BJ (cell line): ENCODE results near the gene DNAAF1. TPM values are rescaled to one million over a fixed set of nuclear protein-coding genes. Genes with fewer than 3 reads are reported as not detected.
"Not testable (repeated sequence)": the region's sequence is repeated elsewhere in the genome, so short reads cannot be mapped to it uniquely, and the experiment has no call there.

ENCODE experiments used
- CTCF ChIA-PET: fragments of 350-600 bp; formaldehyde crosslinking; extraction: SDS; loops from one replicate; lab custom pipeline; 2021; ENCODE audit warnings: antibody characterized with exemption, inconsistent platforms; lab: Yijun Ruan, JAX
- POLR2A ChIA-PET: fragments of 300-600 bp; sonication (Branson Sonifier 250); formaldehyde crosslinking; extraction: SDS; loops from one replicate; lab custom pipeline; 2021; ENCODE audit warnings: antibody characterized with exemption; lab: Charles Lee
- DNase-seq: peaks from one replicate; pipeline ENCODE4 v3.0.0-alpha.2; 2011; ENCODE audit warnings: low read depth
- H3K27me3 ChIP-seq: 2 replicates; pipeline ENCODE4 v1.6.0; 2011; ENCODE audit warnings: low read length; ENCODE audit not compliant: control insufficient read depth, insufficient read depth
- H3K36me3 ChIP-seq: 2 replicates; pipeline ENCODE4 v1.5.1; 2011; ENCODE audit warnings: low read length; ENCODE audit not compliant: control insufficient read depth, insufficient read depth
- H3K4me3 ChIP-seq: 2 replicates; pipeline ENCODE4 v1.5.1; 2011; ENCODE audit warnings: low read depth, mild to moderate bottlenecking, control low read depth, low read length
- CTCF ChIP-seq: IDR thresholded peaks from 2 replicates; pipeline ENCODE4 v1.5.1; 2011; ENCODE audit warnings: low read depth, mild to moderate bottlenecking, control low read depth, inconsistent platforms, low read length, moderate library complexity; ENCODE audit not compliant: insufficient read depth
- polyA plus RNA-seq: library from polyadenylated mRNA; depleted of rRNA; stranded (reverse); fragments of >200 nt; gene quantifications from 2 replicates; pipeline ENCODE4 v1.2.3, GENCODE V29; 2011

The DNAAF1 gene
- polyA plus RNA-seq, 1 experiment = not detected

- ChIA-PET CTCF (interaction anchor here (0.9 to 1.2 kb wide), 5 partner anchors 15 to 104 kb away, joined by 3 to 4 read pairs (median 3); partner anchors contain the start of genes DNAAF1 and HSDL1), POLR2A (no interaction called here)
- H3K27me3 ChIP-seq = no peaks in the 10 kb centered on the region
- peak overlapping the region; percentile 99 for H3K4me3 ChIP-seq
- no peak for DNase-seq
- no peak for TF ChIP-seq CTCF
- H3K36me3 ChIP-seq = no peaks in the 10 kb centered on the region
Measured at GRCh38 chr16:84117494-84117843, 27.6 kb upstream of the DNAAF1 start.

- CTCF ChIA-PET, H3K4me3 ChIP-seq, POLR2A ChIA-PET, DNase-seq, H3K36me3 ChIP-seq, H3K27me3 ChIP-seq: not testable (repeated sequence)
Measured at GRCh38 chr16:84118315-84118714, 26.8 kb upstream of the DNAAF1 start.

GRCh38 chr16:84119368-84119767, 25.7 kb upstream of the DNAAF1 start:
- CTCF ChIA-PET = no interaction called here
- no peaks in the 10 kb centered on the region for H3K27me3 ChIP-seq
- no peak overlapping the region for H3K4me3 ChIP-seq

GRCh38 chr16:84120023-84120422, 25.1 kb upstream of the DNAAF1 start:
- ChIA-PET POLR2A (no interaction called here), CTCF (no interaction called here)
- Histone ChIP-seq H3K27me3 (no peaks in the 10 kb centered on the region), H3K36me3 (no peaks in the 10 kb centered on the region), H3K4me3 (no peak overlapping the region)
- no peak for TF ChIP-seq CTCF
- no peak for DNase-seq

More at GRCh38 chr16:84119368-84119767, 25.7 kb upstream of the DNAAF1 start:
- no peak for DNase-seq
- TF ChIP-seq CTCF = no peak
- H3K36me3 ChIP-seq = no peaks in the 10 kb centered on the region
- POLR2A ChIA-PET = no interaction called here

- no peak for DNase-seq
- Histone ChIP-seq H3K27me3 (no peaks in the 10 kb centered on the region), H3K4me3 (no peak overlapping the region), H3K36me3 (no peaks in the 10 kb centered on the region)
- POLR2A ChIA-PET = no interaction called here
- no peak for TF ChIP-seq CTCF
- CTCF ChIA-PET = no interaction called here
Measured at GRCh38 chr16:84121007-84121406, 24.1 kb upstream of the DNAAF1 start.

- Histone ChIP-seq H3K27me3 (no peaks in the 10 kb centered on the region), H3K36me3 (no peaks in the 10 kb centered on the region; the same call in 1 of the 2 replicates), H3K4me3 (no peak overlapping the region)
- TF ChIP-seq CTCF = no peak
- no peak for DNase-seq
- CTCF ChIA-PET = interaction anchor here (1.2 kb wide), 1 partner anchor 62 kb away, joined by 3 read pairs; the partner anchor contains the start of gene TAF1C
- POLR2A ChIA-PET = no interaction called here
Measured at GRCh38 chr16:84124257-84125073, 20.6 kb upstream of the DNAAF1 start.
